Panc1 (cell line): ENCODE measurements around the gene FBN1. TPM values are rescaled to one million over a fixed set of nuclear protein-coding genes. Genes with fewer than 3 reads are reported as not detected.

ENCODE experiments used
- ATAC-seq: fragments of 200-7000 bp; cut with Tn5 transposase; 2 replicates; pipeline ENCODE4 v1.9.1; 2020; ENCODE audit warnings: mild to moderate bottlenecking, moderate library complexity
- BruUV-seq: library from RNA; stranded (reverse); fragments of 400-500 nt; replicated peaks from 2 replicates; lab custom pipeline; 2021; lab: Mats Ljungman, UMichigan
- CTCF ChIA-PET: fragments of 300-600 bp; sonication (Branson Sonifier 250); formaldehyde crosslinking; loops from one replicate; lab custom pipeline; 2022; ENCODE audit warnings: antibody characterized with exemption; lab: Charles Lee
- POLR2A ChIA-PET: fragments of 300-600 bp; sonication (Branson Sonifier 250); formaldehyde crosslinking; loops from one replicate; lab custom pipeline; 2022; ENCODE audit warnings: antibody characterized with exemption; lab: Charles Lee
- DNase-seq: peaks from one replicate; pipeline ENCODE4 v3.0.0-alpha.2; 2010; ENCODE audit warnings: low read depth, low spot score
- H3K27ac ChIP-seq: 2 replicates; pipeline ENCODE4 v1.5.1; 2011; ENCODE audit warnings: mild to moderate bottlenecking, low read length, inconsistent platforms
- H3K27me3 ChIP-seq: fragments of 200-500 bp; sonication (Bioruptor generic); 2 replicates; pipeline ENCODE4 v1.6.0; 2014; ENCODE audit warnings: low read length, inconsistent platforms; ENCODE audit not compliant: control insufficient read depth, insufficient read depth
- H3K36me3 ChIP-seq: fragments of 200-500 bp; sonication (Bioruptor generic); 2 replicates; pipeline ENCODE4 v1.5.1; 2014; ENCODE audit warnings: inconsistent platforms, mild to moderate bottlenecking, low read length, moderate library complexity; ENCODE audit not compliant: control insufficient read depth, insufficient read depth
- H3K4me1 ChIP-seq: 2 replicates; pipeline ENCODE4 v1.5.1; 2011; ENCODE audit warnings: inconsistent platforms, mild to moderate bottlenecking, low read length, moderate library complexity; ENCODE audit not compliant: control insufficient read depth, insufficient read depth
- H3K4me3 ChIP-seq, 2 experiments: 2 replicates each; pipeline ENCODE4 v1.5.1; 2011 to 2012; ENCODE audit warnings: low read depth in 2 of 2, low read length in 2 of 2, mild to moderate bottlenecking in 2 of 2, inconsistent platforms in 1 of 2, moderate library complexity in 1 of 2
- H3K9me3 ChIP-seq: fragments of 200-500 bp; sonication (Bioruptor generic); 2 replicates; pipeline ENCODE4 v1.5.1; 2014; ENCODE audit warnings: low read depth, mild to moderate bottlenecking, inconsistent platforms, low read length, moderate library complexity; ENCODE audit not compliant: control insufficient read depth, insufficient read depth
- CTCF ChIP-seq: fragments of 450-650 bp; IDR thresholded peaks from 2 replicates; pipeline ENCODE4 v1.5.1; 2017; ENCODE audit warnings: mild to moderate bottlenecking
- POLR2AphosphoS5 ChIP-seq: IDR thresholded peaks from 2 replicates; pipeline ENCODE4 v1.6.1; 2012; ENCODE audit warnings: mild to moderate bottlenecking, low read depth, low read length, moderate library complexity
- SIN3A ChIP-seq: IDR thresholded peaks from 2 replicates; pipeline ENCODE4 v1.6.1; 2012; ENCODE audit warnings: low read depth, mild to moderate bottlenecking, low read length, moderate library complexity, borderline replicate concordance; ENCODE audit not compliant: insufficient read depth
- TCF7L2 ChIP-seq: IDR thresholded peaks from 2 replicates; pipeline ENCODE4 v1.6.1; 2011; ENCODE audit warnings: mild to moderate bottlenecking, low read depth, low read length, inconsistent platforms
- in situ Hi-C: cut with HindIII; loops from 2 replicates; pipeline ENCODE4 v1.10.0; 2016; ENCODE audit warnings: low sequenced_read_pairs, low pct_unique_long_range_greater_than_20kb
- intact Hi-C: fragments of 100-400 bp; cut with micrococcal nuclease; formaldehyde crosslinking; loops from one replicate; pipeline ENCODE4 v1.10.0; 2022; ENCODE audit not compliant: unreplicated experiment
- total RNA-seq: library from RNA; stranded (reverse); gene quantifications from one replicate; pipeline ENCODE4 v1.2.1, GENCODE V29; 2021; ENCODE audit not compliant: unreplicated experiment
- TF ChIP-seq, protein P1 (sequence below), 2 experiments: IDR thresholded peaks; 2 replicates each; pipeline ENCODE4 v1.6.1; 2011 to 2012; ENCODE audit warnings: low read depth in 2 of 2, control low read depth in 1 of 2, low read length in 1 of 2, mild to moderate bottlenecking in 1 of 2, moderate library complexity in 1 of 2; ENCODE audit not compliant: insufficient read depth in 1 of 2

FBN1 gene
- total RNA-seq, 1 experiment from 2014 or later, result 0.46 TPM

DNA sequence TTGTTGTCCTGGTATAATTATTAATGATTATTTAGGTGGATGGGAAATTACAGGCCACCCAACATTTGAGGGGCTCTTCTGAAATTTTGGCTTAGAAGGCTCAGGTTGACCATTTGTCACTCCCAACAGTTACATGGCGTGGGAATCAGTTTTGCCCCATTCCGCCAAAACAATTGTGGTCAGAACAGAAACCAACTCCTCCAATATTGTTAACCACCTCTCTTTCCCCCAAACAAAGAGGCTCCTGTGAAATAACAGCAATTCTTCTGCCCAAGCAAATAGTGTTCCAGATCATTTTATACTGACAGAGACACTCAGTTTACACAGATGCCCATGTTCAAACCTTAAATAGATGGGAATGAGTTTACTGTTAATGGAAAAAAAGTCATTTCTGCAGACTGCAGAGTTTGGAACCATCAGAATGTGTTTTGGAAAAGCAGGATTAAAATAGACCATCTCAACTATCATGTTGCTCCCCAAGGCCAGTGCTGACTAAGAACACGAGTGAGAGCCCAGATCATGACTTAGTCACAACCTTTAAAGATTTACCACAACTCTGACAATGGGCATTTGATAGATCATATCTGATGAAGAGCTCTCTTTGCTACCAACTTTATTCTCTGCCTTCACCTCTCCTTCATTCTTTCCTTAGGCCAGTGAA is 212.2 kb downstream of the FBN1 start:
- intact Hi-C loops (no loop called here), in situ Hi-C loops (no loop called here)
- no peak overlapping the region for H3K27ac ChIP-seq
- H3K4me3 ChIP-seq, result no peak overlapping the region
- ATAC-seq (no peak), DNase-seq (no peak)
- ChIA-PET CTCF (no interaction called here), POLR2A (no interaction called here)
- H3K4me1 ChIP-seq, result no peaks in the 10 kb centered on the region
- no TSS peak for BruUV-seq
- TF ChIP-seq, protein P1, sequence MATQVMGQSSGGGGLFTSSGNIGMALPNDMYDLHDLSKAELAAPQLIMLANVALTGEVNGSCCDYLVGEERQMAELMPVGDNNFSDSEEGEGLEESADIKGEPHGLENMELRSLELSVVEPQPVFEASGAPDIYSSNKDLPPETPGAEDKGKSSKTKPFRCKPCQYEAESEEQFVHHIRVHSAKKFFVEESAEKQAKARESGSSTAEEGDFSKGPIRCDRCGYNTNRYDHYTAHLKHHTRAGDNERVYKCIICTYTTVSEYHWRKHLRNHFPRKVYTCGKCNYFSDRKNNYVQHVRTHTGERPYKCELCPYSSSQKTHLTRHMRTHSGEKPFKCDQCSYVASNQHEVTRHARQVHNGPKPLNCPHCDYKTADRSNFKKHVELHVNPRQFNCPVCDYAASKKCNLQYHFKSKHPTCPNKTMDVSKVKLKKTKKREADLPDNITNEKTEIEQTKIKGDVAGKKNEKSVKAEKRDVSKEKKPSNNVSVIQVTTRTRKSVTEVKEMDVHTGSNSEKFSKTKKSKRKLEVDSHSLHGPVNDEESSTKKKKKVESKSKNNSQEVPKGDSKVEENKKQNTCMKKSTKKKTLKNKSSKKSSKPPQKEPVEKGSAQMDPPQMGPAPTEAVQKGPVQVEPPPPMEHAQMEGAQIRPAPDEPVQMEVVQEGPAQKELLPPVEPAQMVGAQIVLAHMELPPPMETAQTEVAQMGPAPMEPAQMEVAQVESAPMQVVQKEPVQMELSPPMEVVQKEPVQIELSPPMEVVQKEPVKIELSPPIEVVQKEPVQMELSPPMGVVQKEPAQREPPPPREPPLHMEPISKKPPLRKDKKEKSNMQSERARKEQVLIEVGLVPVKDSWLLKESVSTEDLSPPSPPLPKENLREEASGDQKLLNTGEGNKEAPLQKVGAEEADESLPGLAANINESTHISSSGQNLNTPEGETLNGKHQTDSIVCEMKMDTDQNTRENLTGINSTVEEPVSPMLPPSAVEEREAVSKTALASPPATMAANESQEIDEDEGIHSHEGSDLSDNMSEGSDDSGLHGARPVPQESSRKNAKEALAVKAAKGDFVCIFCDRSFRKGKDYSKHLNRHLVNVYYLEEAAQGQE (IDR thresholded peaks at IDR 0.05; ENCODE audit: insufficient read depth in 1 of 2, low read depth in 2 of 2, low read length in 1 of 2), result no peak
- TF ChIP-seq TCF7L2 (no peak), POLR2AphosphoS5 (no peak), CTCF (no peak), SIN3A (no peak)
- no peaks in the 10 kb centered on the region for H3K9me3 ChIP-seq
- no peaks in the 10 kb centered on the region for H3K36me3 ChIP-seq
- H3K27me3 ChIP-seq, result peaks cover 3% of the 10 kb centered on the region; the same call in 1 of the 2 replicates

DNA sequence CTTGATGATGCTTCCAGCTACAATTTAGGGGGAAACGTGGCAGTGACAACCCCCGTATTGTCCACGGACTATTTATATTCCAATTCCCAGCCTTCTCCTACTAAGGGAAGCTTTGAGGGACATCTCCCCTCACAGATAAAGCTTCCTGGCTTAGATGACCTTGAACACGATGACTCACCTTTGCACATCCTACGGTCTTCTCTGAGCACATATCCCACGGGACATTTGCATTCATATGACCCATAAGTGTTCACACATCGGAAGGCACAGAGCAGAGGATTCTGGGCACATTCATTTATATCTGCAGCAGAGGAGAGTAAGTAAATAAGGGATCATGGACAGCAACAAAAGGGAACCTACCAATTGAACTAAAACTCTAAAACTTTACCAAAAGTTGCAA is 212.8 kb downstream of the FBN1 start:
- intact Hi-C loops (no loop called here), in situ Hi-C loops (no loop called here)
- ATAC-seq, result no peak
- no TSS peak for BruUV-seq
- POLR2A ChIA-PET, result no interaction called here
- CTCF ChIA-PET, result no interaction called here
- H3K36me3 ChIP-seq, result no peaks in the 10 kb centered on the region
- H3K9me3 ChIP-seq, result no peaks in the 10 kb centered on the region
- no peak overlapping the region for H3K4me3 ChIP-seq
- no peaks in the 10 kb centered on the region for H3K4me1 ChIP-seq
- TF ChIP-seq SIN3A (no peak), POLR2AphosphoS5 (no peak), CTCF (no peak), TCF7L2 (no peak)
- TF ChIP-seq, protein P1 (IDR thresholded peaks at IDR 0.05; ENCODE audit: insufficient read depth in 1 of 2, low read depth in 2 of 2, low read length in 1 of 2), result no peak
- DNase-seq, result no peak
- H3K27ac ChIP-seq, result no peak overlapping the region
- peaks cover 3% of the 10 kb centered on the region; the same call in 1 of the 2 replicates for H3K27me3 ChIP-seq
